ENCODE data around the gene STRAP. TPM values are rescaled to one million over a fixed set of nuclear protein-coding genes. Genes with fewer than 3 reads are reported as not detected.
A peak's percentile ranks its signal among the peaks of the same experiment; 100 is the strongest.

STRAP gene
- total and polyA plus RNA-seq, 2 of the 4 experiments (the other 2 are of a cell fraction), result 82.1 to 98.1 TPM

- ChIA-PET POLR2A (ENCODE audit: unreplicated experiment) (no interaction called here), CTCF (no interaction called here)
- Histone ChIP-seq H3K9me1 (ENCODE audit: insufficient read depth, low read length) (0 out of 2 replicates have a peak, but pooled peaks cover 3% of the 10 kb centered on the region), H3K27me3 (ENCODE audit: control insufficient read depth, insufficient read depth, low read length) (no peaks in the 10 kb centered on the region), H3K9ac (ENCODE audit: low read depth, low read length) (no peak overlapping the region), H3K36me3 (ENCODE audit: control insufficient read depth, insufficient read depth, low read length) (no peaks in the 10 kb centered on the region), H3K56ac (ENCODE audit: extremely low read depth, insufficient read depth, low read length) (no peak overlapping the region), H2AFZ (replicated peaks; ENCODE audit: low read length, poor library complexity) (no peak overlapping the region), H3K27ac (ENCODE audit: insufficient read depth, low read length) (no peak overlapping the region), H2BK5ac (ENCODE audit: low read depth, low read length, poor library complexity, severe bottlenecking) (no peak overlapping the region), H2AK9ac (replicated peaks; ENCODE audit: low read depth, low read length, poor library complexity) (no peak overlapping the region), H3K4me1 (ENCODE audit: control insufficient read depth, insufficient read depth, low read length) (peaks cover 8% of the 10 kb centered on the region), H3K9me3 (ENCODE audit: control insufficient read depth, insufficient read depth, low read length) (no peaks in the 10 kb centered on the region), H2BK120ac (ENCODE audit: low read depth, low read length) (peak overlapping the region; percentile 68), H3K4me3 (ENCODE audit: insufficient read depth, low read depth, low read length) (no peak overlapping the region), H3K18ac (ENCODE audit: low read depth, low read length) (peak overlapping the region; percentile 31), H2BK15ac (ENCODE audit: low read depth, low read length) (peak overlapping the region; percentile 86; the same call in 2 of the 3 replicates), H3K79me1 (ENCODE audit: low read depth in 1 of 2, low read length in 2 of 2) (no peaks in the 10 kb centered on the region), H2AK5ac (ENCODE audit: low read depth, low read length) (peak overlapping the region; percentile 85; the same call in 1 of the 2 replicates), H3K14ac (replicated peaks; ENCODE audit: low read depth, low read length) (peak overlapping the region; percentile 35; the same call in 1 of the 2 replicates), H2BK20ac (ENCODE audit: low read depth, low read length) (peak overlapping the region; percentile 64), H4K8ac (ENCODE audit: low read depth in 2 of 2, low read length in 2 of 2) (peak overlapping the region; percentile 15 to 42; a peak in 2 of 4 replicates), H3K4me2 (ENCODE audit: low read depth, low read length) (no peak overlapping the region), H3K4ac (ENCODE audit: low read depth, low read length) (peak overlapping the region; percentile 56), H3K23ac (ENCODE audit: low read depth, low read length) (no peak overlapping the region; the same call in 1 of the 2 replicates), H4K20me1 (ENCODE audit: insufficient read depth, low read length) (no peaks in the 10 kb centered on the region), H4K5ac (ENCODE audit: low read depth, low read length) (peak overlapping the region; percentile 18; the same call in 1 of the 2 replicates), H4K91ac (ENCODE audit: insufficient read depth, low read depth, low read length) (peak overlapping the region; percentile 81)
- peak; percentile 88 for TF ChIP-seq CEBPB (IDR thresholded peaks at IDR 0.05; ENCODE audit: low read depth, low read length)
- TF ChIP-seq ELK1 (IDR thresholded peaks at IDR 0.05; ENCODE audit: borderline replicate concordance, low read depth, low read length), result no peak
- TF ChIP-seq MAZ (IDR thresholded peaks at IDR 0.05; ENCODE audit: borderline replicate concordance, low read depth, low read length), result no peak
- TF ChIP-seq FOS (IDR thresholded peaks at IDR 0.05; ENCODE audit: low read depth, low read length), result peak; percentile 30; the same call in 1 of the 2 replicates
- in situ Hi-C loops (cut with MboI; ENCODE audit: low sequenced_read_pairs) (loop anchor here (5.0 kb wide), 2 partner anchors 255 to 580 kb away; no protein-coding TSS in a partner anchor), intact Hi-C loops (cut with micrococcal nuclease) (loop anchor here (10.0 kb wide), 1 partner anchor 158 kb away; no protein-coding TSS in a partner anchor), dilution Hi-C loops (cut with HindIII; ENCODE audit: low sequenced_read_pairs, unreplicated experiment) (no loop called here)
- no CpG with 5 or more reads among the region's 5 CpGs for WGBS, 2 experiments (ENCODE audit: extremely low coverage in 2 of 2, insufficient read length in 1 of 2)
- peak; percentile 21; the same call in 1 of the 2 replicates for ATAC-seq (ENCODE audit: low read depth)
- DNase-seq, result peak; percentile 74
- BruUV-seq (replicated peaks), result no TSS peak
Measured at GRCh38 chr12:15852383-15852782, 29.8 kb upstream of the STRAP start.

Data from IMR-90 (cell line).